ENCODE measurements around the gene NPFFR1.
"Not testable (repeated sequence)": the region's sequence is repeated elsewhere in the genome, so short reads cannot be mapped to it uniquely, and the experiment has no call there.

NPFFR1 gene

GRCh38 chr10:70254778-70255328 lies 29.0 kb downstream of the NPFFR1 start:
- no peak for DNase-seq

- no peak for DNase-seq
Measured at GRCh38 chr10:70253878-70254765, 29.7 kb downstream of the NPFFR1 start.

GRCh38 chr10:70250961-70251680 lies 32.7 kb downstream of the NPFFR1 start:
- DNase-seq = no peak

GRCh38 chr10:70247360-70247759 lies 36.4 kb downstream of the NPFFR1 start:
- no peak for DNase-seq

GRCh38 chr10:70241081-70241480 lies 42.7 kb downstream of the NPFFR1 start:
- DNase-seq = no peak

- DNase-seq = not testable (repeated sequence)
Measured at GRCh38 chr10:70239986-70240385, 43.8 kb downstream of the NPFFR1 start.

GRCh38 chr10:70239077-70239976 lies 44.5 kb downstream of the NPFFR1 start:
- DNase-seq = not testable (repeated sequence)

GRCh38 chr10:70237958-70238536 lies 45.8 kb downstream of the NPFFR1 start:
- DNase-seq = not testable (repeated sequence)

- DNase-seq = no peak
Measured at GRCh38 chr10:70234668-70235447, 48.9 kb downstream of the NPFFR1 start.

GRCh38 chr10:70233939-70234300 lies 49.9 kb downstream of the NPFFR1 start:
- no peak for DNase-seq

GRCh38 chr10:70233109-70233938 lies 50.5 kb downstream of the NPFFR1 start, which contains the start of gene PPA1:
Gene PPA1 (minus strand): TSS chr10:70233429. CDS start chr10:70233327, 102 bp downstream.
- DNase-seq = peak; percentile 84

- DNase-seq = no peak
Measured at GRCh38 chr10:70232859-70233108, 51.0 kb downstream of the NPFFR1 start.

GRCh38 chr10:70232155-70232858 lies 51.5 kb downstream of the NPFFR1 start:
- DNase-seq = peak; percentile 56

GRCh38 chr10:70228491-70228890 lies 55.3 kb downstream of the NPFFR1 start:
- DNase-seq = no peak

- no peak for DNase-seq
Measured at GRCh38 chr10:70227548-70228320, 56.1 kb downstream of the NPFFR1 start.

- DNase-seq = no peak
Measured at GRCh38 chr10:70223728-70224127, 60.1 kb downstream of the NPFFR1 start.

GRCh38 chr10:70222811-70223447 lies 60.9 kb downstream of the NPFFR1 start:
- DNase-seq = not testable (repeated sequence)

GRCh38 chr10:70222340-70222794 lies 61.4 kb downstream of the NPFFR1 start:
- no peak for DNase-seq

- no peak for DNase-seq
Measured at GRCh38 chr10:70221030-70221429, 62.8 kb downstream of the NPFFR1 start.
